CD4-positive, alpha-beta T cell treated with Interleukin-1 beta for 1 hour (primary cell): ENCODE results near the gene COL3A1.

Experiments used
- DNase-seq, 2 donors: peaks; one replicate each; pipeline ENCODE4 v3.0.0-alpha.2; 2020 to 2022

The COL3A1 gene

DNA sequence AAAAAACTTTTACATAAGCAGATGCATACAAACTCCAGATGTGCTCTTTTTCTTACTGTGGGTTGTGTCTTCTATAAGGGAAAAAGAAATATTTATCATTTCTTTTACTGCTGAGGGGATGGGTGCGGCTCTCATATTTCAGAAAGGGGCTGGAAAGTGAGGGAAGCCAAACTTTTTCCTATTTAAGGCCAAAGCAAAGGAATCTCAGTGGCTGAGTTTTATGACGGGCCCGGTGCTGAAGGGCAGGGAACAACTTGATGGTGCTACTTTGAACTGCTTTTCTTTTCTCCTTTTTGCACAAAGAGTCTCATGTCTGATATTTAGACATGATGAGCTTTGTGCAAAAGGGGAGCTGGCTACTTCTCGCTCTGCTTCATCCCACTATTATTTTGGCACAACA lies at the start of gene COL3A1:
Gene COL3A1 (plus strand): TSS at position 210 of the 400 bp plus-strand sequence. CDS start 117 bp downstream, at position 327.
- no peak for DNase-seq

- DNase-seq = no peak
Measured at GRCh38 chr2:188928643-188929042, 45.5 kb upstream of the COL3A1 start.

DNA sequence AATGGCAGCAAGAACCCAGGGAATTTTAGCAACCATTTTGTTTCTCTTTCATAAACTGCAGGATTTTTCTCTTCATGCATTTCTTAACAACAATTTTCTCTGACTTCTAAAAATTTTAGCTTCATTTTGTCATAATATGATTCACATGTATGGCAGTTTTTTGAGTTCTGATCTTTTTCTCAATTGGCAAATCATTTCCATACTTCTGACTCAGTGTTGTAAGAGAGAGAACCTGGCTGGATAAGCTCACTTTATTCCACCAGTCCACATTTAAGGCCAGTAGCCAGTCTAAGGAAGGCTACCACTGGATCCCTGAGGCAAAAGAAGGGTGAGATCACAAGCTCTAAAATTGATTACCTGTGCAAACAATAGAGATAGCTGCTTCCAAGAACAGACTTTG lies 42.8 kb upstream of the COL3A1 start:
- DNase-seq = no peak

DNA sequence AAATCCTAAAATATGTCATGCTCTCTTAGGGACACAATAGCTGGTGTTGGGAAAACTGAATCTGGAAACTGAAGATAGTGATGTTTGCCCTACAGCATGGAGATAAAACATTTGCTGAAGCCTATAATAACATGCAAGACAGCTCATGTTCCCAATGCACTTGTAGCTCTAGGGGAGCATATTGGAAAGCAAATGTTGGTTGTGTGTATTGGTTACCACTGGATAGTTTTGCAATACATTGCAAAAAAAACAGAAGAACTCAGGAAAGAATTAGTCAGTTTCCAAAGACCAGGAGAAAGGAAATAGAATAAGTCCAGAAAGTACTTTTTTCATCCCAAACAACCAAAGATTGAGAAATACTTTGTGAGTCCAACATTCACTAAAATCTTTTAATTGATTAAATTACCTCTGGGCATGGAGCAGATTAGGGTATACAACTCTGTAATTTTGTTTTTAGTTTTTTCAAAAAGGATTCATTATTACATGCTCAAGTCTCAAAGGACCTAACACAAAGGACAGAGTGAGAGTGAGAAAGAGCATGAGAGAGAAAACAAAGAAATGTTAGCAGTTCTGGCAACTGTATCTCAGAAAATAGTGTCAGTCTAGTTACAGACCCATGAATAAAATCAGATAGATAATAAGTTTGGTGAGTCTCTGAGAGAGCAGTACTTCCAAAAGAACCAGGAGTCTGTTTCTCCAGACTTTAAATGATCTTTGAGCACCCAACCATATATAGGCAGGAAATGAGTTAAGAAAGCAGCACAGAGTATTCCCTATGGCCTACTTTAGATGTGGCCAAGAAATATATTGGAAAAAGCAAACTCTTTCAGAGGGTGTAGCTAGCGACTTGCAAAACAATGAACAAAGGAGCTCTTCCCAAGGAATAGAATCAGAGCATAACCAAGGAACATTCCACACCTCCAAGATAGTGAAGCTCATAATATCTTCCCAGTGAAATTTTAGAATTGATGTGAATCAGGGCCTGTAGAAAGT lies 36.6 kb upstream of the COL3A1 start:
- DNase-seq = no peak

- DNase-seq = no peak
Measured at GRCh38 chr2:188940171-188940570, 34.0 kb upstream of the COL3A1 start.

GRCh38 chr2:188944442-188944841 lies 29.7 kb upstream of the COL3A1 start:
- no peak for DNase-seq

GRCh38 chr2:188949046-188949818 lies 24.9 kb upstream of the COL3A1 start:
- DNase-seq = no peak

DNA sequence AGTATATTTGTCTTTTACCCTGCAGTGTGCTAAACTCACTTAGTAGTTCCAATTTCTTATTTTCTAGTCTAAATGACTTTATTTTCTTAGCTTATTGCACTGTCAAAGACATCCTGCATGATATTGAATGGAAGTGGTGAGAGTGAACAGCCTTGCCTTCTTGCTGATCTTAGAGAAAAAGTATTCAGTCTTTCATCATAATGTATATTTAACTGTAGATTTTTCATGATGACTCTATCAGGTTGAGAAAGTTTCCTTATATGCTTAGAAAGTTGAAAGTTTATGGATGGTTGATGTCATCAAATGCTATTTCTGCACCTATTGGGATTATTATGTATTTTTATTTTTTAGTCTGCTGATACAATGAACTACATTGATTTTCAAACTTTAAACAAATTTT lies 21.3 kb upstream of the COL3A1 start:
- DNase-seq = no peak

- no peak for DNase-seq
Measured at GRCh38 chr2:188956290-188956689, 17.9 kb upstream of the COL3A1 start.

DNA sequence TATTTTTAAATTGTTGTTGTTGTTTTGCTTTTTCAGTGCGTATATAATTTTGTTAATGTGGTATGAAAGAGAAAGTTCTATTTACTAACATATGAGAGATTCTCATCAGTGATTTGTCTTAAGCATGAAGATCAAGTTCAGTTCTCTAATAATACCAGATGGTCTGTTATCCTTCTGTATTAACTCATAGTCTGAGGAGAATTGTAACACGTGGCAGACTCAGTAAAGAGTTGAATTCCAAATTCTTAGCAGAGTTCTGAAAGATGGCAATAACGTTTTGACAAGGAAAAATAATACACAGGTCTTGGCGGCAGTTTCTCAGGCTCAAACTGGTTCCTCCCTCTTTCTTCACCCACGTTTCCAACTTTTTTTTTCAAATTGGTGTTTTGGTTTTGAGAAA lies 17.2 kb upstream of the COL3A1 start:
- no peak for DNase-seq

- no peak for DNase-seq
Measured at GRCh38 chr2:188957646-188958045, 16.5 kb upstream of the COL3A1 start.

DNA sequence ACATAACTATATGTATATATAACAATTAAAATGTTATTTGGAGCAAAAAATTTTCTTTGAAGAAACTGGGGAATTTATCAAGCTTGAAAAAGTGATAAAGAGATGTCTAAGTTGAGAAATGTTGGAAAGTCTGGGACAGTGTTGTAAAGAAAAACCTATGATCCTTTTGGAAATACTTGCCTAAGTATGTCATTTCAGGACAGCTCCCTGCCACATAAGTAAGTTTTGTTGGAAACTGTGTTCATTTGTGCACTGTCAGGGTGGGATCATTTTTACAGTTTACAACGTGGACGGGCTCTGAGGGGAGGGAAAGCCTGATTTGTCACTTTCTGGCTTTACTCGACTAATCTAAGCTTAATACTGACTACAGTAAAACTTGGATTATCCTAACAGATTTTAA lies 10.4 kb upstream of the COL3A1 start:
- DNase-seq = no peak

GRCh38 chr2:188964976-188965546 lies 9.1 kb upstream of the COL3A1 start:
- DNase-seq = no peak

DNA sequence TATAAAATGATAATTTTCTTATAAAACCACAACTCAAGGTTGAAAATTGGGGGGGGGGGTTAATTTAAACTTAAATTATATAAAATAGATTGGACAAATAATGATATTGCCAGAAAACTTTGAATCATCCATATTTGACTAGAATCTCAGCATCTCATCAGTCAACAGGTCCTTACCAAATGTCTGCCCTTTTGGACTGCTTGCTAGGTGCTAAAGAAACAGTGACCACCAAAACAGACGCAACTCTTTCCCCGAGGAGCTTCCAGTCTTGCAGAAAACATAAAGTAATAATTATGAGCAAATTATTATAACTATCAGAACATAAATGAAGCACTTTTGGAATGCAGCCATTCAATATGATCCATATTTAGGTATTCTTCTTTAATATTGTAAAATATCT lies 8.6 kb upstream of the COL3A1 start:
- DNase-seq = no peak

GRCh38 chr2:188966079-188966571 lies 8.0 kb upstream of the COL3A1 start:
- no peak for DNase-seq

DNA sequence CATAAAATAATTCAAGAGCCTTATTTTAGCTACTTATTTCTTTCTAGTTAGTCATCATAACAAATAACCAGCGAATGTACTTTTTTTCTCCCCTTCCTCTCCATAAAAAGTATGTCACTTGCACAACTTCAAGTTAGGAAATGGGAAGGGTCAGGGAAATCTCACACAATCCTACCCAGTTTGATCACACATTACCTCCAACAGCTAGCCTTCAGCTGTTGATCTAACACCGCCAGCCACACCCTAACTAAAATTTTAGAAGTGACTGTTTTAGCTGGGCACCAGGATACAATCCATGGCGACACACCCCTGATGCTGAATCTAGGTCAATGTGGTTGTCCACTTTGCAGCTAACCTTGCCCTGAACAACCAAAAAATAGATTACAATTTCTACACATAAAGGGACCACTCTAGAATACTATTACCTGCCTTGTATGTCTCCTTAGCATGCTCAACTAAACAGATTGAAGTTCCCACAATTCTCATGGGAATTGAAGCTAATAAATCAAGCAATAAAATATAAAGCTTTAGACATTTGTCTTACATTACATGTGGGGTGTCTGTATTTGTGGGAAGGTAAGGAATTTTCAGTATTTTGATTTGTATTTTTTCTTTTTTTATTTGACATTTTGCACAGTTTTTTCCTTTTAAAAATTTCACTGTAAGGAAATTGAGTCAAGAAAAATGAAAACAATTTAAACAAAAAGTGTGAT lies 7.3 kb upstream of the COL3A1 start:
- DNase-seq = no peak

DNA sequence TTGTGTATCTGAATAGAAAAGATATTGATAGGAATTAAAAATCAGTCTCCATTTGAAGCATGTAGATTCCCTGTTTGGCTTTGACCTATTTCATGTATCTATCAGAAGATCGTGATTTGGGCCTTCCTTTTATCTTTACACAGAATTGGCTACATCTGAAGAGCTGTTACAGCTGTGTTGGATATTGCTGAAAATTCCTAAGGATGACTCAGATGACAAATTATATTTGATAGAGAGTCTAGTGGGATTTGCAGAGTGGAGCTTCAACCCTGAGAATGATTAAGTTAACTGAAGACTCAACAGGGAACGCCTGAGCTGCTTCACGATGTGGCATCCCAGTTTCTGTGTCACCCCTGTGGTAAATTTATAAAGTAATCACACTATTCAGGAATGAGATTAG lies 4.9 kb upstream of the COL3A1 start:
- DNase-seq = no peak

- no peak for DNase-seq
Measured at GRCh38 chr2:188969651-188970050, 4.5 kb upstream of the COL3A1 start.

- no peak for DNase-seq
Measured at GRCh38 chr2:188970211-188970610, 4.0 kb upstream of the COL3A1 start.

DNA sequence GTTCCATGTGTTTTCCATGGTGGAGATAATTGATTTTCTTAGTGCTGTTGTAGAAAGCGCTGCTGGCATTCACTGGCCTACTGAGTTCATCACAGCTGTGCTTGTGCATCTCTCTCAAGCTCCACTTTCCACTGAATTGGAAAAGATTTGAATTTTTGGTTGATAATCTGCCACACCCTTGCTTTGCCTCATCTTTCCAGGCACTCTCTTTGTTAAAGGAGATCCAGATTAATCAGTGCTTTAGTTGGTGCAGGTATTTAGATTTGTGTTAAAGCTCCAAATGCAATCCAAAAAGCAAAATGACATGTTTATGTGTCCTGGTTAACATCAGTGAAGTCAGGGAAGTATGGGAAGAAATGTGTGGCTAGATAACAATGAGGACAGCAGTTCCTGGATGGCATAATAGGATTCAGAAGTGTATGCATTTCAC lies 2.7 kb upstream of the COL3A1 start:
- no peak for DNase-seq

DNA sequence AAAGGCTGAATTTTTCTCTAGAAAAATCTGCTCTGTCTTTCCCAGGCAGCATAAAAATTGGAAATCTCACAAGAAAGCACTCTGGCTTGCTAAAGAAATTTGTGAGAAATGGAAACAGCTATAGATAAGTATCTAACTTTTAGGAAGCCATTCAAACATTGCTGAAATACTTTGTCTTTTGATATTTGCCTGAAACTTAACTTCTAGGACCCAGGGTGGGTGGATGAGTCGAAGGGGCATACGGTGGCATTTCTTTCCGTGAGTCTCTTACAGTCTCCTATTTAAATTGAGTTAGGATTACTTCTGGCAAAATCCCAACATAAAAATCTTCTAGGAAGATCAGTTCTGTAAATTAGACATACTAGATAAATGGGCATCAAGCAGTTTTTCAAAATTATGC lies 532 bp upstream of the COL3A1 start:
- DNase-seq = no peak

DNA sequence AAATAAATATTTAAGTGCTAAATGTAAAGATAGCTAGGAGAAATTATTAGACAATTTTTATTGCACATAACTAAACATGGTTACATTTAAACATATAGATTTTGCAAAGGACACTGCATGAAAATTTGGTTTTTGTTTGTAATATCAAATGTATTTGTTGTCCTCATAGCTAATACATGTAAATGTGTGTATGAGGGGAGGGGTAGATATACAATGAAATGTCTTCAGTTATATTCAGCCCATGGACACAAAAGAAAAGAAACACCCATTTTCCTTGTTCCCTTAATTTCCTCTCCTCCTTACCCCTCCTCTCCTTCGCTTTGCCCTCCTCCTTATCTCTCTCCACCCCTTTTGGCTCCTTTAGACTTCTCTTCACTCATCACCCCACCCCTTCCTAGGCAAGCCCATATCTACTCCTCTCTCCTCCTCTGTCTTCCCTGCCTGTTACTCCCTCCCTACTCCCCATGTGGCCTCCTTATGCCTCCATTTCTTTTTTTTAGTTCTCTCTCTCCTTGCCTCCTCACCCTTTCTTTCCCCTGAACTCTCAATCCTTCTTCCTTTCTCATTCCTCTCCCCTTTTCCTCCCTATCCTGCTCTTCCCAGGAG lies 1.4 kb downstream of the COL3A1 start:
- no peak for DNase-seq
